ENCODE measurements around the gene DDX10.

The DDX10 gene

GRCh38 chr11:108685419-108686130 is 20.7 kb downstream of the DDX10 start:
- TF ChIP-seq CTCF (IDR thresholded peaks at IDR 0.05; ENCODE audit: insufficient read depth, low read depth, low read length, missing control alignments), result no peak
- H3K4me3 ChIP-seq (ENCODE audit: low read length), result no peak overlapping the region
- DNase-seq (ENCODE audit: low read depth), result no peak

GRCh38 chr11:108693852-108694251 is 29.0 kb downstream of the DDX10 start:
- no peak for TF ChIP-seq CTCF (IDR thresholded peaks at IDR 0.05; ENCODE audit: insufficient read depth, low read depth, low read length, missing control alignments)
- H3K4me3 ChIP-seq (ENCODE audit: low read length), result no peak overlapping the region
- DNase-seq (ENCODE audit: low read depth), result peak; percentile 76

GRCh38 chr11:108694846-108695245 is 30.0 kb downstream of the DDX10 start:
- no peak for TF ChIP-seq CTCF (IDR thresholded peaks at IDR 0.05; ENCODE audit: insufficient read depth, low read depth, low read length, missing control alignments)
- no peak overlapping the region for H3K4me3 ChIP-seq (ENCODE audit: low read length)
- DNase-seq (ENCODE audit: low read depth), result peak; percentile 36

- peak; percentile 86 for DNase-seq (ENCODE audit: low read depth)
- peak; percentile 99 for TF ChIP-seq CTCF (IDR thresholded peaks at IDR 0.05; ENCODE audit: insufficient read depth, low read depth, low read length, missing control alignments)
- H3K4me3 ChIP-seq (ENCODE audit: low read length), result no peak overlapping the region
These were observed 33.1 kb downstream of the DDX10 start for GRCh38 chr11:108697872-108698473.

- DNase-seq (ENCODE audit: low read depth), result peak; percentile 86
- H3K4me3 ChIP-seq (ENCODE audit: low read length), result no peak overlapping the region
- no peak for TF ChIP-seq CTCF (IDR thresholded peaks at IDR 0.05; ENCODE audit: insufficient read depth, low read depth, low read length, missing control alignments)
These were observed 34.2 kb downstream of the DDX10 start for GRCh38 chr11:108698844-108699642.

- peak; percentile 68 for DNase-seq (ENCODE audit: low read depth)
- TF ChIP-seq CTCF (IDR thresholded peaks at IDR 0.05; ENCODE audit: insufficient read depth, low read depth, low read length, missing control alignments), result no peak
- H3K4me3 ChIP-seq (ENCODE audit: low read length), result no peak overlapping the region
These were observed 39.0 kb downstream of the DDX10 start for GRCh38 chr11:108703916-108704315.

Measured in epithelial cell of esophagus (primary cell).